ENCODE data around the gene CBFB.

CBFB gene

GRCh38 chr16:67141391-67141790 is 112.4 kb downstream of the CBFB start:
- Histone ChIP-seq H3K27ac (replicated peaks) (no peak overlapping the region), H3K27me3 (ENCODE audit: insufficient read depth, poor library complexity, severe bottlenecking) (no peaks in the 10 kb centered on the region), H3K4me3 (replicated peaks; ENCODE audit: insufficient read depth, low read length) (no peak overlapping the region)
- TF ChIP-seq CTCF (IDR thresholded peaks at IDR 0.05; ENCODE audit: insufficient read depth, low read length) (no peak), SPI1 (IDR thresholded peaks at IDR 0.05; ENCODE audit: borderline replicate concordance, low read depth) (no peak), REST (IDR thresholded peaks at IDR 0.05; ENCODE audit: insufficient replicate concordance, low read depth) (no peak), GABPA (IDR thresholded peaks at IDR 0.05; ENCODE audit: low read depth) (no peak), POLR2AphosphoS5 (IDR thresholded peaks at IDR 0.05; ENCODE audit: low read depth) (no peak)
- no peak for DNase-seq (ENCODE audit: low read depth in 1 of 2, low spot score in 1 of 2)

GRCh38 chr16:67142342-67142741 is 113.4 kb downstream of the CBFB start:
- TF ChIP-seq SPI1 (IDR thresholded peaks at IDR 0.05; ENCODE audit: borderline replicate concordance, low read depth), result no peak
- no peaks in the 10 kb centered on the region for H3K27me3 ChIP-seq (ENCODE audit: insufficient read depth, poor library complexity, severe bottlenecking)
- no peak overlapping the region for H3K4me3 ChIP-seq (replicated peaks; ENCODE audit: insufficient read depth, low read length)
- DNase-seq (ENCODE audit: low read depth in 1 of 2, low spot score in 1 of 2), result no peak
- H3K27ac ChIP-seq (replicated peaks), result no peak overlapping the region

GRCh38 chr16:67144943-67145342 is 116.0 kb downstream of the CBFB start:
- DNase-seq (ENCODE audit: low read depth in 1 of 2, low spot score in 1 of 2), result no peak
- Histone ChIP-seq H3K4me3 (replicated peaks; ENCODE audit: insufficient read depth, low read length) (no peak overlapping the region), H3K27ac (replicated peaks) (no peak overlapping the region), H3K27me3 (ENCODE audit: insufficient read depth, poor library complexity, severe bottlenecking) (no peaks in the 10 kb centered on the region)
- TF ChIP-seq GABPA (IDR thresholded peaks at IDR 0.05; ENCODE audit: low read depth), result no peak
- no peak for TF ChIP-seq REST (IDR thresholded peaks at IDR 0.05; ENCODE audit: insufficient replicate concordance, low read depth)
- TF ChIP-seq SPI1 (IDR thresholded peaks at IDR 0.05; ENCODE audit: borderline replicate concordance, low read depth), result no peak
- no peak for TF ChIP-seq CTCF (IDR thresholded peaks at IDR 0.05; ENCODE audit: insufficient read depth, low read length)
- no peak for TF ChIP-seq POLR2AphosphoS5 (IDR thresholded peaks at IDR 0.05; ENCODE audit: low read depth)

GRCh38 chr16:67145746-67146145 is 116.8 kb downstream of the CBFB start:
- DNase-seq (ENCODE audit: low read depth in 1 of 2, low spot score in 1 of 2), result no peak
- H3K4me3 ChIP-seq (replicated peaks; ENCODE audit: insufficient read depth, low read length), result no peak overlapping the region
- H3K27ac ChIP-seq (replicated peaks), result no peak overlapping the region
- peaks cover 5% of the 10 kb centered on the region for H3K27me3 ChIP-seq (ENCODE audit: insufficient read depth, poor library complexity, severe bottlenecking)
- no peak for TF ChIP-seq GABPA (IDR thresholded peaks at IDR 0.05; ENCODE audit: low read depth)
- no peak for TF ChIP-seq REST (IDR thresholded peaks at IDR 0.05; ENCODE audit: insufficient replicate concordance, low read depth)
- TF ChIP-seq CTCF (IDR thresholded peaks at IDR 0.05; ENCODE audit: insufficient read depth, low read length), result no peak
- no peak for TF ChIP-seq POLR2AphosphoS5 (IDR thresholded peaks at IDR 0.05; ENCODE audit: low read depth)
- TF ChIP-seq SPI1 (IDR thresholded peaks at IDR 0.05; ENCODE audit: borderline replicate concordance, low read depth), result no peak

Data from HL-60 (cell line).